ENCODE data around the gene GNPTG.
A peak's percentile ranks its signal among the peaks of the same experiment; 100 is the strongest.

The GNPTG gene

DNA sequence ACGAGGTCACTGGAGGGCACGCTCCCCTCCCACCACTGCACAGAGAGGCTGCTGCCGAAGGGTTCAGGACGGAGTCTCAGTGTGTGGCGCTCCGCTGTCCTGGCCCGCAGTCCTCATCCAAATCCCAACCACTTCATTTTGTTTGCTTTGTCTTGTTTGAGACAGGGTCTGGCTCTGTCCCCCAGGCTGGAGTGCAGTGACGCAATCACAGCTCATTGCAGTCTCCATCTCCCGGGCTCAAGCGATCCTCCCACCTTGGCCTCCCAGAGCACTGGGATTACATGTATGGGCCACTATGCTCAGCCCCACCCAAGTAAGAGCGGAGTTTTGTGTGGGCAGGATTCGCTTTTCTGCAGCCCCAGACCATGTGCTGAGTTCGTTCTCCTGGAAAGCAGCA is 50.0 kb downstream of the GNPTG start:
- DNase-seq: no peak

DNA sequence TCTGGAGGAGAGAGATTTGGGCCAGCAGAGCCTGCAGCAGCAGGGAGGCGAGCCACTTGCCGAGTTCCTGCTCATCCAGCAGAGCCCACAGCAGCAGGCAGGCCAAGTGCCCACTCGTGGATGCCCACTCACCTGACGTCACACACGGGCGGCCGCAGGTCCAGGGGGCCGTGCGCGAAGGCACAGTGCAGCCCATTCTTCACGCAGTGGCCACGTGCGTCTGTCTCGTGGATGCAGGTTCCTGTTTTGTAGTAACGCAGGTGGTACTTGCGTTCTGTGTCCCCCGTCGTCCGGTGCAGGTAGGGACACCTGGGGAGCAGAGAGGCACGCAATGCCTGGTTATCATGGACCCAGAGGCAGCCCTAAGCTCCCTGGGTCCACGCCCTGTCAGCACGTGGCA is 51.3 kb downstream of the GNPTG start:
- DNase-seq: no peak

DNA sequence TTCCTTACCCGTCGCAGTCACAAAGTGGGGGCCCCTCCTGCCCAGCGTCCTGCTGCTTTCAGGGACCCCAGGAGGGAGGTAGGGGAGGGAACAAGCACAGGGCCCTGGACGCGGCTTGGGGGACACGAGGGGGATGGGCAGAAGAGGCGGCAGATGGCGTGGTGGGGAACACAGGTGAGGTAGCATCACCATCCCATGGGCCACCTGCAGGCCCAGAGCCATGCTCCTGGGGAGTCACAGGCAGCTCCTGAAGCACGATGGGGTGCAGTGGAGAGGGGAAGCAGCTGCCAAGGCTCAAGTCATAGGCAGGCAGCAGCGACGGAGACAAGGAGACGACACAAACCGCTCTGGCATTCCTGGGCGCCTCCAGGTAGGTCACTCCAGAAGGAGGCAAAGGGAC is 52.0 kb downstream of the GNPTG start:
- DNase-seq: no peak

DNA sequence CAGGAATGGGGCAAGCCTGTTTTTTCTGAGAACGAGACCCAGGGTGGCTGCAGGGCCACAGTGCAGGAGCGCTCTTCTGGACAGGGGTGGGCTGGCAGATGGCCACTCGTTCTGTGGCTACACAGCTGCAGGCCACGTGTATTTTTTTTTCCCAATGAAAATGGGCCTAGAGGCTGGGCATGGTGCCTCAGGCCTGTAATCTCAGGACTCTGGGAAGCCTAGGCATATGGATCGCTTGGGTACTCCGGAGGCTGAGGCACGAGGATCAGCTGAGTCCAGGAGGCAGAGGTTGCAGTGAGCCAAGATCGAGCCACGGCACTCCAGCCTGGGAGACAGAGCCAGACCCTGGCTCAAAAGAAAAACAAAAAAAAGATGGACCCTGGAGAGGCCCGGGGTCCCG is 56.0 kb downstream of the GNPTG start:
- peak; percentile 46 for DNase-seq

- peak; percentile 82 for DNase-seq
Observed at GRCh38 chr16:1408171-1408837, 56.6 kb downstream of the GNPTG start.

DNA sequence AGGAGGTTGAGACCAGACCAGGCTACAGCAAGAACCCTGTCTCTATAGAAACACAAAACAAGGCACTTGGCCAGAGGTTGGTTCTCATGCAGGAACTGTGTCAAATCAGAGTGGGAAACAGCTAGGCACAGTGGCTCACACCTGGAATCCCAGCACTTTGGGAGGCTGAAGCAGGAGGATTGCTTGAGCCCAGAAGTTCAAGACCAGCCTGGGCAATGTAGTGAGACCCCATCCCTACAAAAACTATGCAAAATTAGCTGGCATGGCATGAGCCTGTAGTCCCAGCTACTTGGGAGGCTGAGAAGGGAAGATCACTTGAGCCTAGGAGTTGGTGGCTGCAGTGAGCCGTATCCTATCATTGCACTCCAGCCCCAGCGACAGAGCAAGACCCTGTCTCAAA is 61.1 kb downstream of the GNPTG start:
- DNase-seq: no peak
